Measurements from ENCODE around the gene NTPCR.

- TF ChIP-seq CTCF (optimal IDR thresholded peaks at IDR 0.05 in 1 of 3, IDR thresholded peaks at IDR 0.05 in 1 of 3, conservative IDR thresholded peaks at IDR 0.05 in 1 of 3; ENCODE audit: extremely low read depth in 1 of 3, insufficient read depth in 2 of 3, low read length in 3 of 3) (no peak), EZH2 (IDR thresholded peaks at IDR 0.05; ENCODE audit: low read length) (no peak)
These were observed 54.0 kb downstream of the NTPCR start for GRCh38 chr1:233004451-233004850.
